ENCODE results near the gene CDK4. TPM values are rescaled to one million over a fixed set of nuclear protein-coding genes. Genes with fewer than 3 reads are reported as not detected.

The CDK4 gene
- total and polyA plus RNA-seq, 7 donors: 38.0 to 105 (median 56.6) TPM

DNA sequence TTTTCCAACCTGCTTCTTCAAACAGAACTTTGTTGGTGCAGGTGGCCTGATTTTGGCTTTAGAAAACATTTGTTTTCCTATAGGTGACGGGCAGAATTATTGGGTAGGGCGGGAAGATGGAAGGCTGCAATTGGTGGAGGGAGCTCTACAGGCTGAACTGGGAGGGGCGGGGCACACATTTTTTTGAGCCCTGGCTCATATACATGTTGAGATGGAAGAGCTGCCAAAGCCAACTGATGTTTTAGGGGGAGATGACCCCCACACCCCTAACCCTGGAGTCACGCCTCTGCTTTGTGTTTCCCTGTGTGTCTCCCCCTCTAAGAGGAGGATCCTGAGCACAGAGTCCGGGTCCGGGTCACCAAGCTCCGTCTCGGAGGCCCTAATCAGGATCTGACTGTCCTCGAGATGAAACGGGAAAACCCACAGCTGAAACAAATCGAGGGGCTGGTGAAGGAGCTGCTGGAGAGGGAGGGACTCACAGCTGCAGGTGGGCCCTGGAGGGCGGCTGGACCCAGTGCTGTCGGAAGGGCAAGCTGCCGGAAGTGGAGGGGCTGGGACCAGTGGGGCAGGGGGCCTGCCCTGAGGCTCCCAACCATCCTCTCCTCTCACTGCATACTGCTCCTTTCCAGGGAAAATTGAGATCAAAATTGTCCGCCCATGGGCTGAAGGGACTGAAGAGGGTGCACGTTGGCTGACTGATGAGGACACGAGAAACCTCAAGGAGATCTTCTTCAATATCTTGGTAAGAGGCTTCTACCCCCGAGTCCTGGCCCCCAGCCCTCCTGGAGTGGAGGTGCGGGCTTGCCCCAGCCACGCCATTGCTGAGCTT lies 32.1 kb downstream of the CDK4 start:
- Histone ChIP-seq H3K4me1 (no peaks in the 10 kb centered on the region), H3K9me3 (no peaks in the 10 kb centered on the region), H3K36me3 (ENCODE audit: insufficient read depth in 1 of 2, low read depth in 1 of 2) (peaks cover 0 to 68% of the 10 kb centered on the region in 2 donors), H3K4me3 (no peak overlapping the region), H3K27ac (no peak overlapping the region), H3K27me3 (ENCODE audit: insufficient read depth in 3 of 3, low read length in 2 of 3) (peaks cover 0 to 9% (median 5%) of the 10 kb centered on the region in 3 donors)
- no peak for ATAC-seq
- WGBS, 3 donors: 90 to 91% (median 90%) methylated on average over 20 of the region's 20 CpGs
- DNase-seq: no peak
- TF ChIP-seq, protein P1, sequence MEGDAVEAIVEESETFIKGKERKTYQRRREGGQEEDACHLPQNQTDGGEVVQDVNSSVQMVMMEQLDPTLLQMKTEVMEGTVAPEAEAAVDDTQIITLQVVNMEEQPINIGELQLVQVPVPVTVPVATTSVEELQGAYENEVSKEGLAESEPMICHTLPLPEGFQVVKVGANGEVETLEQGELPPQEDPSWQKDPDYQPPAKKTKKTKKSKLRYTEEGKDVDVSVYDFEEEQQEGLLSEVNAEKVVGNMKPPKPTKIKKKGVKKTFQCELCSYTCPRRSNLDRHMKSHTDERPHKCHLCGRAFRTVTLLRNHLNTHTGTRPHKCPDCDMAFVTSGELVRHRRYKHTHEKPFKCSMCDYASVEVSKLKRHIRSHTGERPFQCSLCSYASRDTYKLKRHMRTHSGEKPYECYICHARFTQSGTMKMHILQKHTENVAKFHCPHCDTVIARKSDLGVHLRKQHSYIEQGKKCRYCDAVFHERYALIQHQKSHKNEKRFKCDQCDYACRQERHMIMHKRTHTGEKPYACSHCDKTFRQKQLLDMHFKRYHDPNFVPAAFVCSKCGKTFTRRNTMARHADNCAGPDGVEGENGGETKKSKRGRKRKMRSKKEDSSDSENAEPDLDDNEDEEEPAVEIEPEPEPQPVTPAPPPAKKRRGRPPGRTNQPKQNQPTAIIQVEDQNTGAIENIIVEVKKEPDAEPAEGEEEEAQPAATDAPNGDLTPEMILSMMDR (IDR thresholded peaks at IDR 0.05): no peak
- intact Hi-C loops (cut with DNase I): no loop called here

DNA sequence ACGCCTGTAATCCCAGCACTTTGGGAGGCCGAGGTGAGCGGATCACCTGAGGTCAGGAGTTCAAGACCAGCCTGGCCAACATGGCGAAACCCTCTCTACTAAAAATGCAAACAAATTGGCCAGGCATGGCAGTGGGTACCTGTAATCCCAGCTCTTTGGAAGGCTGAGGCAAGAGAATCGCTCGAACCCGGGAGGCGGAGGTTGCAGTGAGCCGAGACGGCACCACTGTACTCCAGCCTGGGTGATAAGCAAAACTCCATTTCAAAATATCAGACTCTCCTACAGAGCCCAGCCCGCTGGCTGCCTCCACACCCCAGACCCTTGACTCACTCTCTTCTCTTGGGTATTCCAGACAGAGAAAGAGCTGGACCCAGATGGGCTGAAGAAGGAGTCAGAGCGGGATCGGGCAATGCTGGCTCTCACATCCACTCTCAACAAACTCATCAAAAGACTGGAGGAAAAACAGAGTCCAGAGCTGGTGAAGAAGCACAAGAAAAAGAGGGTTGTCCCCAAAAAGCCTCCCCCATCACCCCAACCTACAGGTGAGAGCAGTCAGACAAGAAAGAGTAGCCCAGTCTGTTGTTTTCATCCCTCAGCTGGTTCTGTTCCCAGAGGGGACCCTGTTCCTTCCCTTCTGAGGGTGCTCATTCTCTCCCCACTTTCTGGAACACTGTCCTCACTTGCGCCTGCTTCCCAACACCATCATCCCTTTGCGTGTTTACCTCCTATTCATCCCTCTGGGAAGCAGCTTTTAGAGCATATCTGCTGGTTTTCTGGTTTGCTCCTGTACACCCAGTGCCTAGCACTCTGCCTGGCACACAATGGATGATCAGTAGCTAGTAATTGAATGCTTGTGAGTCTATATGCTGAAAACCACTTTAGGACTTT lies 33.2 kb downstream of the CDK4 start:
- Histone ChIP-seq H3K36me3 (ENCODE audit: insufficient read depth in 1 of 2, low read depth in 1 of 2) (peaks cover 0 to 77% of the 10 kb centered on the region in 2 donors), H3K4me3 (no peak overlapping the region), H3K9me3 (no peaks in the 10 kb centered on the region), H3K27me3 (ENCODE audit: insufficient read depth in 3 of 3, low read length in 2 of 3) (peaks cover 0 to 1% (median 0%) of the 10 kb centered on the region in 3 donors), H3K27ac (no peak overlapping the region), H3K4me1 (no peaks in the 10 kb centered on the region)
- DNase-seq: no peak
- intact Hi-C loops (cut with DNase I): no loop called here
- 94 to 98% (median 95%) methylated on average over 15 of the region's 15 CpGs for WGBS, 3 donors
- TF ChIP-seq, protein P1 (IDR thresholded peaks at IDR 0.05): no peak
- no peak for ATAC-seq

DNA sequence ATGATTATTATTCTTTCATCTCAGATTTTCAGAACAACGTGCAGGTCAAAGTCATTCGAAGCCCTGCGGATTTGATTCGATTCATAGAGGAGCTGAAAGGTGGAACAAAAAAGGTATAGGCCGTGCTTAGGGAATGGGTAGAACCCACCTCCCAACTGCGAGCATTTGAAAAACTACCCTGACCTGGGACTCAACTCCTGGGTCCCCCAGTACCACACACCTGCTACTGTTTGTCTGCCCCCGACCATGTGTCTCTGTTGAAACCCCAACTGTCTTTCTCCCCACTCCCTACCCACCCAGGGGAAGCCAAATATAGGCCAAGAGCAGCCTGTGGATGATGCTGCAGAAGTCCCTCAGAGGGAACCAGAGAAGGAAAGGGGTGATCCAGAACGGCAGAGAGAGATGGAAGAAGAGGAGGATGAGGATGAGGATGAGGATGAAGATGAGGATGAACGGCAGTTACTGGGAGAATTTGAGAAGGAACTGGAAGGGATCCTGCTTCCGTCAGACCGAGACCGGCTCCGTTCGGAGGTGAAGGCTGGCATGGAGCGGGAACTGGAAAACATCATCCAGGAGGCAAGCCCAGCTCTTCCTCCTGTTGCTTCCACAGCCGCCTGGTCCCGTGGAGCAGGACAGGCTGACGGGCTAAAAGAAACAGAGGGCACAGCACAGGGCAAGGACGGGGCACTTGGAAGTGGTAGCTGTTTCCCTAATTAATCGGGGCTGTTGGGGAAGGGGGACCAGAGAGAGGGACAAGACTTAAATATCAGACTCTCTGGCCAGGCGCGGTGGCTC lies 34.1 kb downstream of the CDK4 start:
- H3K27me3 ChIP-seq (ENCODE audit: insufficient read depth in 3 of 3, low read length in 2 of 3): no peaks in the 10 kb centered on the region
- intact Hi-C loops (cut with DNase I): no loop called here
- no peak overlapping the region for H3K4me3 ChIP-seq
- TF ChIP-seq, protein P1 (IDR thresholded peaks at IDR 0.05): no peak
- no peak overlapping the region for H3K27ac ChIP-seq
- ATAC-seq: no peak
- H3K36me3 ChIP-seq (ENCODE audit: insufficient read depth in 1 of 2, low read depth in 1 of 2): peaks cover 0 to 78% of the 10 kb centered on the region in 2 donors
- no peak for DNase-seq
- H3K9me3 ChIP-seq: no peaks in the 10 kb centered on the region
- 93 to 94% (median 94%) methylated on average over 22 of the region's 22 CpGs for WGBS, 3 donors
- H3K4me1 ChIP-seq: no peaks in the 10 kb centered on the region

DNA sequence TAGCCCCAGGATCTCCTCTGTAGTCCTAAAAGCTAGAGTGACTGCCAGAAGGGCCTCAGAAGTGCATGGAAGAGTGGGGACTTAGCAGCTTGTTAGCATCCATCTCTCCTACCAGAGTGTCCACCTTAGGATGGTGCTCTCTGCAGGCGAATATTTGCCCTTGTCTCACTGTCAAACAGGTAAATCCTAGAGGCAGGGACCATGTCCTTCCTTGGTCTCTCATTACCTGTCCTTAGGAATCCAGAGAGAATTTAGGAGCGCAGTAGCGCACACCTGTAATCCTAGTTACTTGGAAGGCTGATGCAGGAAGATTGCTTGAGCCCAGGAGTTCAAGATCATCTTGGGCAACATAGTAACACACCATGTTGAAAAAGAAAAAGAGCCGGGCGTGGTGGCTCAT lies 35.0 kb downstream of the CDK4 start:
- Histone ChIP-seq H3K9me3 (no peaks in the 10 kb centered on the region), H3K27ac (no peak overlapping the region), H3K27me3 (ENCODE audit: insufficient read depth in 3 of 3, low read length in 2 of 3) (no peaks in the 10 kb centered on the region), H3K4me3 (no peak overlapping the region), H3K36me3 (ENCODE audit: insufficient read depth in 1 of 2, low read depth in 1 of 2) (peaks cover 3 to 86% of the 10 kb centered on the region in 2 donors), H3K4me1 (no peaks in the 10 kb centered on the region)
- intact Hi-C loops (cut with DNase I): no loop called here
- TF ChIP-seq, protein P1 (IDR thresholded peaks at IDR 0.05): no peak
- ATAC-seq: no peak
- WGBS, 3 donors: 95 to 98% (median 97%) methylated on average over 5 of the region's 5 CpGs
- no peak for DNase-seq
